GM11168 (cell line): ENCODE data around the gene NDUFAF5.

Experiments
- in situ Hi-C: fragments of 300-500 bp; cut with MboI; formaldehyde crosslinking; loops from one replicate; pipeline ENCODE4 v1.12.0; 2022; ENCODE audit warnings: low sequenced_read_pairs; ENCODE audit not compliant: unreplicated experiment

Gene NDUFAF5

GRCh38 chr20:13863244-13863643, 78.4 kb downstream of the NDUFAF5 start:
- in situ Hi-C loops = no loop called here

GRCh38 chr20:13865156-13865555, 80.3 kb downstream of the NDUFAF5 start:
- in situ Hi-C loops = no loop called here

- in situ Hi-C loops = no loop called here
These were observed 81.0 kb downstream of the NDUFAF5 start for GRCh38 chr20:13865791-13866351.

GRCh38 chr20:13868331-13868730, 83.5 kb downstream of the NDUFAF5 start:
- in situ Hi-C loops = no loop called here

GRCh38 chr20:13870170-13870748, 85.4 kb downstream of the NDUFAF5 start:
- in situ Hi-C loops = no loop called here
